ENCODE results near the gene MAP3K7. TPM values are rescaled to one million over a fixed set of nuclear protein-coding genes. Genes with fewer than 3 reads are reported as not detected.

Gene MAP3K7
- total RNA-seq, 1 donor from 2014 or later, result 31.8 TPM

DNA sequence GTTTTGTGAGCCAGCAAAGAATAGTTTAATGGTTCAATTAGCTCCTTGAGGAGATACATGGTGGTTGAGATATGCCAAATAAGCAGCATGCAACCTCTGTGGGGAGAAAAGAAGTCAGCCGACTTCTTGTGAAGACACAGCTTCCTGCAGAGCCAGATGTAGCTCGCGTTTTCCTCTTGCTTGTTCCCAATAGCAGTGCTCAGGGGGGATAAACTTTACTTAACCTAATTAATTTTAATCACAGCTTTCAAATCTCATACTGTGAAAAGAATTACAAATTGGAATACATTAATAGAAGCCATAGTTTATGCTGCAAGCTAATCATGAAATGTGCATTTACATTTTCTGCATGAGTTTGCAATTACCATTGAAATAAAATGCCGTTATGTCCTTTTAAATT is 106.2 kb downstream of the MAP3K7 start:
- intact Hi-C loops (cut with micrococcal nuclease), result no loop called here
- peaks cover 5% of the 10 kb centered on the region for H3K36me3 Mint-ChIP-seq (ENCODE audit: low read depth)
- H3K4me3 Mint-ChIP-seq, result no peak overlapping the region
- peaks cover 37% of the 10 kb centered on the region for H3K4me1 Mint-ChIP-seq
- H3K9me3 Mint-ChIP-seq, result no peaks in the 10 kb centered on the region
- no peak for DNase-seq
- H3K27ac Mint-ChIP-seq, result no peak overlapping the region
- H3K27me3 Mint-ChIP-seq, result no peaks in the 10 kb centered on the region

DNA sequence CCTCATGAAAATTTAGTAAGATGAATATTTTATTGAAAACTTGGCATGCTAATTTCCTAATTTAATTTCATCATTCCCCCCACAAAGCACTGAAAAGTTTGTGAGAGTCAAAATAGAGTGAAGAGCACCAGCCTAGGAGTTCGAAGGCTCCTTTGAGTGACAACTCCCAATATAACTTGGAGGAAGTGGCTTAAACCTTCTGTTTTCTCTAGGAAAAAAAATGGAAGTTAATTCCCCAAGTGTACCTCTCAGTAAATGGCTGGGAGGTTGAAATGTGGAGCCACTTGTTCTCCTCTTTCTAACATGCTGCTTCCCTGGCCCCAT is 107.3 kb downstream of the MAP3K7 start:
- Mint-ChIP-seq H3K27ac (no peak overlapping the region), H3K4me3 (no peak overlapping the region), H3K9me3 (no peaks in the 10 kb centered on the region), H3K4me1 (peaks cover 46% of the 10 kb centered on the region), H3K27me3 (no peaks in the 10 kb centered on the region), H3K36me3 (ENCODE audit: low read depth) (peaks cover 5% of the 10 kb centered on the region)
- intact Hi-C loops (cut with micrococcal nuclease), result loop anchor here (1.0 to 5.0 kb wide), 10 partner anchors 81 to 539 kb away; no protein-coding TSS in a partner anchor
- no peak for DNase-seq

DNA sequence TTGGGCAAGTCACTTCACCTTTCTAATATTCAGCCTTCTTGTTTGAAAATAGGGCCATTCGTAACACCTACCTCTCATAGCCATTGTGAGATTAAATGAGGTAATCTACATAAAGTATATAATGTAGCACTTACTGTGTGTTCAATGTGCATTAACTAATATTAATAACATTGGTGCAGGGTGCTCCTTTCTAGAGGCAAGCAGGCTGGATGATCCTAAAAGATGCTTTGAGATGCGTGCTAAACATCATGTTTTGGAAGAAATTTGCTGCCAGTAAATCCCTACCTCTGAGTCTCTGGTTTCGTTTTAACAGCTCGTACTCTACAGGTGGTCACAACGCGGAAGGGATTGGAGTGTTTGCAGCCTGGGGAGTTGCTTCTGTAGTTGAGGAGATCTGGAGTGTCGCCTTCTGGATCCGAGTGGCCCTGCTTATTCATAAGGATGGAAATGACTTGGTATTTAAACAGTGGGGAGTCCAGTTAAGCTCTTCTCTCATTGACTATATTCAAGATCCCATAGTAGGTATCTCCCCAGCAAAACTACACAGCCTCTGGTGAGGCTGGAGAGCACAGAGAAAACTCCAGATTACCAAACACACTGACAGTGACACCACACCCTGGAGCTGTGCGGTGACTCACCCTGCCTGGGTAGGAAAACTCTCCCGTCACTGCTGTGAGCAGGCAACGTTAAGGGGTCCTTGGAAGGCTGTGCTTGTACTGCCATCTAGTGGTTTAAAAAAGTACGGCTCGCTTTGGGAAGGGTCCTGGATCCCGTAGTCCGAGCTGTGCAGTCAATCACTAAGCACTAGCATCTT is 107.9 kb downstream of the MAP3K7 start:
- H3K4me3 Mint-ChIP-seq, result peak overlapping the region; percentile 48
- intact Hi-C loops (cut with micrococcal nuclease), result loop anchor here (1.0 to 5.0 kb wide), 10 partner anchors 81 to 539 kb away; no protein-coding TSS in a partner anchor
- H3K9me3 Mint-ChIP-seq, result no peaks in the 10 kb centered on the region

GRCh38 chr6:90478278-90478677 is 108.6 kb downstream of the MAP3K7 start:
- DNase-seq, result peak; percentile 67
- H3K27me3 Mint-ChIP-seq, result no peaks in the 10 kb centered on the region
- H3K9me3 Mint-ChIP-seq, result no peaks in the 10 kb centered on the region
- peak overlapping the region; percentile 68 for H3K27ac Mint-ChIP-seq
- intact Hi-C loops (cut with micrococcal nuclease), result loop anchor here (2.0 to 5.0 kb wide), 5 partner anchors 127 to 451 kb away; no protein-coding TSS in a partner anchor
- no peak overlapping the region for H3K4me3 Mint-ChIP-seq
- H3K4me1 Mint-ChIP-seq, result peaks cover 57% of the 10 kb centered on the region
- H3K36me3 Mint-ChIP-seq (ENCODE audit: low read depth), result peaks cover 5% of the 10 kb centered on the region

More for the DNA sequence above, 107.9 kb downstream of the MAP3K7 start:
- H3K36me3 Mint-ChIP-seq (ENCODE audit: low read depth), result peaks cover 5% of the 10 kb centered on the region
- H3K27me3 Mint-ChIP-seq, result no peaks in the 10 kb centered on the region
- peak; percentile 95 for DNase-seq
- H3K4me1 Mint-ChIP-seq, result peaks cover 51% of the 10 kb centered on the region
- peak overlapping the region; percentile 71 for H3K27ac Mint-ChIP-seq

GRCh38 chr6:90477366-90477765 is 109.5 kb downstream of the MAP3K7 start:
- intact Hi-C loops (cut with micrococcal nuclease), result loop anchor here (5.0 kb wide), 3 partner anchors 285 to 450 kb away; no protein-coding TSS in a partner anchor
- peaks cover 5% of the 10 kb centered on the region for H3K36me3 Mint-ChIP-seq (ENCODE audit: low read depth)
- no peak overlapping the region for H3K4me3 Mint-ChIP-seq
- H3K9me3 Mint-ChIP-seq, result no peaks in the 10 kb centered on the region
- peak overlapping the region; percentile 81 for H3K27ac Mint-ChIP-seq
- H3K4me1 Mint-ChIP-seq, result peaks cover 66% of the 10 kb centered on the region
- no peaks in the 10 kb centered on the region for H3K27me3 Mint-ChIP-seq
- DNase-seq, result no peak

DNA sequence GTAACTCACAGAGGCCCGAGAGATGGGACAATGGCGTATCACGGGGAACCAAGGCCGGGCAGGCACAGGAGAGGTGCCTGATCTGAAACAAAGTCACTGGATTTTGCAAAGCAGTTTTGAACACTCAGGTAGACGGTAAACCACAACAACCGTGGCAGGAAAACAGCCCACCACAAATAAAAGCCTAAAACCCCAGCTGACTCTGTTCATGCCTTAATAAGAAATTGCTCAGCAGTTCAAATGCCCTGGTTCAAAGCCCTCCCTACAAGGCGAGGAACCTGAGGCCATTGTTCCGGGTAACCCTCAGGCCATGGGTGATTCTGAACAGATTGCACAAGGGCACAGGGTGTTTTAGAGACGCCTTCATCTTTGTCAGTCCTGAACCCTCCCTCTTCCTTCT is 114.2 kb downstream of the MAP3K7 start:
- Mint-ChIP-seq H3K27ac (peak overlapping the region; percentile 92), H3K36me3 (ENCODE audit: low read depth) (peaks cover 3% of the 10 kb centered on the region), H3K4me1 (peaks cover 91% of the 10 kb centered on the region), H3K9me3 (no peaks in the 10 kb centered on the region), H3K4me3 (peak overlapping the region; percentile 69), H3K27me3 (no peaks in the 10 kb centered on the region)
- intact Hi-C loops (cut with micrococcal nuclease), result loop anchor here (1.0 kb wide), 5 partner anchors 14 to 188 kb away; no protein-coding TSS in a partner anchor
- peak; percentile 85 for DNase-seq

- Mint-ChIP-seq H3K36me3 (ENCODE audit: low read depth) (peaks cover under 1% of the 10 kb centered on the region), H3K4me3 (peak overlapping the region; percentile 22), H3K9me3 (no peaks in the 10 kb centered on the region), H3K27me3 (no peaks in the 10 kb centered on the region), H3K4me1 (peaks cover 89% of the 10 kb centered on the region), H3K27ac (peak overlapping the region; percentile 62)
- intact Hi-C loops (cut with micrococcal nuclease), result no loop called here
- peak; percentile 72 for DNase-seq
Measured at GRCh38 chr6:90471263-90471662, 115.6 kb downstream of the MAP3K7 start.

- no peak for DNase-seq
- H3K27ac Mint-ChIP-seq, result no peak overlapping the region
- peaks cover 87% of the 10 kb centered on the region for H3K4me1 Mint-ChIP-seq
- no peaks in the 10 kb centered on the region for H3K36me3 Mint-ChIP-seq (ENCODE audit: low read depth)
- H3K9me3 Mint-ChIP-seq, result no peaks in the 10 kb centered on the region
- H3K27me3 Mint-ChIP-seq, result no peaks in the 10 kb centered on the region
- no peak overlapping the region for H3K4me3 Mint-ChIP-seq
- intact Hi-C loops (cut with micrococcal nuclease), result no loop called here
Measured at GRCh38 chr6:90469906-90470305, 117.0 kb downstream of the MAP3K7 start.

- intact Hi-C loops (cut with micrococcal nuclease), result no loop called here
- H3K4me1 Mint-ChIP-seq, result peaks cover 84% of the 10 kb centered on the region
Measured at GRCh38 chr6:90468859-90469258, 118.0 kb downstream of the MAP3K7 start.

GRCh38 chr6:90468080-90468479 is 118.8 kb downstream of the MAP3K7 start:
- H3K4me3 Mint-ChIP-seq, result peak overlapping the region; percentile 34
- DNase-seq, result no peak
- peaks cover 1% of the 10 kb centered on the region for H3K36me3 Mint-ChIP-seq (ENCODE audit: low read depth)
- H3K27me3 Mint-ChIP-seq, result no peaks in the 10 kb centered on the region
- intact Hi-C loops (cut with micrococcal nuclease), result no loop called here
- H3K9me3 Mint-ChIP-seq, result no peaks in the 10 kb centered on the region
- H3K27ac Mint-ChIP-seq, result peak overlapping the region; percentile 85
- H3K4me1 Mint-ChIP-seq, result peaks cover 84% of the 10 kb centered on the region

More at GRCh38 chr6:90468859-90469258, 118.0 kb downstream of the MAP3K7 start:
- Mint-ChIP-seq H3K36me3 (ENCODE audit: low read depth) (peaks cover 1% of the 10 kb centered on the region), H3K9me3 (no peaks in the 10 kb centered on the region), H3K27ac (peak overlapping the region; percentile 85), H3K27me3 (no peaks in the 10 kb centered on the region), H3K4me3 (no peak overlapping the region)
- no peak for DNase-seq

DNA sequence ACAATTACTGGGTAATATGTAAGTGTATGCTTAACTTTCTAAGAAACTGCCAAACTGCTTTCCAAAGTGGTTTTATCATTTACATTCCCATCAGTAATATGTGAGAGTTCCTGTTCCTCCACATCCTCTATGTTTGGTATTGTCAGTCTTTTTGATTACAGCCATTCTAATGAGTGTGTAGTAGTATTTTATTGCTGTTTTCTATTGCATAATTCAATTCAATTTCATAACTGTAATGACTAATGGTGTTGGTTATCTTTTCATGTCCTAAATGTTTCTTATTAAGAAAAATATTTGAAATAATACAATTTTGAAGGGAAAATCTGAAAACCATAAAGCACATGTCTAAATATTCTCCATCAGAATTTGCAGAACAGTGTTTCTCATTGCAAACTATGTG is 119.3 kb downstream of the MAP3K7 start:
- intact Hi-C loops (cut with micrococcal nuclease), result loop anchor here (2.0 kb wide), 2 partner anchors 69 to 183 kb away; no protein-coding TSS in a partner anchor
- Mint-ChIP-seq H3K27me3 (no peaks in the 10 kb centered on the region), H3K4me3 (peak overlapping the region; percentile 46), H3K36me3 (ENCODE audit: low read depth) (peaks cover 3% of the 10 kb centered on the region), H3K4me1 (peaks cover 83% of the 10 kb centered on the region), H3K27ac (peak overlapping the region; percentile 90), H3K9me3 (no peaks in the 10 kb centered on the region)
- no peak for DNase-seq

- DNase-seq, result peak; percentile 82
Measured at GRCh38 chr6:90466154-90466940, 120.5 kb downstream of the MAP3K7 start.

GRCh38 chr6:90465686-90466085 is 121.2 kb downstream of the MAP3K7 start:
- no peaks in the 10 kb centered on the region for H3K9me3 Mint-ChIP-seq
- H3K4me1 Mint-ChIP-seq, result peaks cover 77% of the 10 kb centered on the region
- DNase-seq, result no peak
- H3K27me3 Mint-ChIP-seq, result no peaks in the 10 kb centered on the region
- intact Hi-C loops (cut with micrococcal nuclease), result loop anchor here (1.0 to 2.0 kb wide), 6 partner anchors 7 to 181 kb away; no protein-coding TSS in a partner anchor
- H3K36me3 Mint-ChIP-seq (ENCODE audit: low read depth), result peaks cover 4% of the 10 kb centered on the region
- peak overlapping the region; percentile 46 for H3K4me3 Mint-ChIP-seq
- peak overlapping the region; percentile 90 for H3K27ac Mint-ChIP-seq

More at GRCh38 chr6:90466154-90466940, 120.5 kb downstream of the MAP3K7 start:
- H3K36me3 Mint-ChIP-seq (ENCODE audit: low read depth), result peaks cover 4% of the 10 kb centered on the region
- H3K27ac Mint-ChIP-seq, result peak overlapping the region; percentile 90
- H3K9me3 Mint-ChIP-seq, result no peaks in the 10 kb centered on the region
- H3K4me3 Mint-ChIP-seq, result peak overlapping the region; percentile 46
- H3K4me1 Mint-ChIP-seq, result peaks cover 80% of the 10 kb centered on the region
- intact Hi-C loops (cut with micrococcal nuclease), result loop anchor here (1.0 to 2.0 kb wide), 6 partner anchors 8 to 182 kb away; no protein-coding TSS in a partner anchor
- H3K27me3 Mint-ChIP-seq, result no peaks in the 10 kb centered on the region
